ENCODE results near the gene FBXO3.
A peak's percentile ranks its signal among the peaks of the same experiment; 100 is the strongest.

The FBXO3 gene

DNA sequence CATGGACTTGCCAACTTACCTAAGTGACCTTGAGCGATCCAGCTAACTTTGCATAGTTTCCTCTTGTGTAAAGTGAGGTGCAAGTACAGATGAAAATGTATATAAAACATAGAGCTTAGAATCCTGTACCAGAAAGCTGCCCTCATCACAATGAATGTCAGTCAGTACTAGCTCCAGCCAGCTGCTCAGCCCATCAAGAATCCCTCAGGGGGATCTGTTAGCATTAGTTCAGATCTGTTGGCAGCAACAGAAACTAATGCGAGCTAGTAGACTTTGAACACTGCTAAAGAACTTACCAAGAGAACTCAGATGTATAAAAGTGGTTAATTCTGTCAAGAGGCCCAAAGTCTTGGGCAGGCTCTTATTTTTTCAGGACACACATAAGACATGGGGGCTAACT, 67.4 kb downstream of the FBXO3 start:
- peak overlapping the region; percentile 67 for H3K27ac ChIP-seq (ENCODE audit: low read depth, low read length)
- peaks cover 13 to 49% (median 40%) of the 10 kb centered on the region in 5 donors for H3K36me3 ChIP-seq (ENCODE audit: control insufficient read depth in 5 of 5, insufficient read depth in 5 of 5, low read length in 5 of 5)
- H3K9me3 ChIP-seq (ENCODE audit: control insufficient read depth in 5 of 5, low read length in 5 of 5): no peaks in the 10 kb centered on the region
- no peak overlapping the region for H3K9ac ChIP-seq (ENCODE audit: low read length in 5 of 5)
- H3K4me1 ChIP-seq (ENCODE audit: control insufficient read depth in 5 of 5, insufficient read depth in 5 of 5, low read length in 5 of 5): peaks cover 0 to 75% (median 1%) of the 10 kb centered on the region in 5 donors
- H3K4me3 ChIP-seq (ENCODE audit: low read depth in 1 of 5, low read length in 5 of 5): no peak overlapping the region
- H3K27me3 ChIP-seq (ENCODE audit: control insufficient read depth in 5 of 5, insufficient read depth in 4 of 5, low read length in 5 of 5): no peaks in the 10 kb centered on the region

DNA sequence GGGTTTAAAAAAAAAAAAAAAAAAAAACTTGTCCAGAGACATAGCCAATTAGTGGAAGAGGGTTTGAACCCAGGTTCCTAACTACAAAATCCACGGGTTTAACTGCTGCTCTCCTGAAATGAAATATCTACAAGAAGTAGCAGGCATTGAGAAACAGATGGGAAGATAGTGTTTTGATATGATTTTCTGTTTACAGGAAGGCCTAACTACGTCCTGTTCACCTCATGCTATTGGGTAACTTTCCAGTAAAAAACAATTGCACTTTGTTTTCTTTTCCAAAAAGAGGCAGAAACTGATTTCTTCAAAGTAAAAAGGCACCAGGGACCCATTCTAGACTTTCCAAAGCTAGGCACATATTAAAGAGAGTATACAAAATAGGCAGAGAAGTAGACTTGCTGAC, 67.8 kb downstream of the FBXO3 start:
- Histone ChIP-seq H3K9me3 (ENCODE audit: control insufficient read depth in 5 of 5, low read length in 5 of 5) (no peaks in the 10 kb centered on the region), H3K4me1 (ENCODE audit: control insufficient read depth in 5 of 5, insufficient read depth in 5 of 5, low read length in 5 of 5) (peaks cover 0 to 79% (median 5%) of the 10 kb centered on the region in 5 donors), H3K27ac (ENCODE audit: low read depth, low read length) (peak overlapping the region; percentile 67), H3K36me3 (ENCODE audit: control insufficient read depth in 5 of 5, insufficient read depth in 5 of 5, low read length in 5 of 5) (peaks cover 13 to 48% (median 38%) of the 10 kb centered on the region in 5 donors), H3K27me3 (ENCODE audit: control insufficient read depth in 5 of 5, insufficient read depth in 4 of 5, low read length in 5 of 5) (no peaks in the 10 kb centered on the region), H3K9ac (ENCODE audit: low read length in 5 of 5) (no peak overlapping the region), H3K4me3 (ENCODE audit: low read depth in 1 of 5, low read length in 5 of 5) (no peak overlapping the region)

DNA sequence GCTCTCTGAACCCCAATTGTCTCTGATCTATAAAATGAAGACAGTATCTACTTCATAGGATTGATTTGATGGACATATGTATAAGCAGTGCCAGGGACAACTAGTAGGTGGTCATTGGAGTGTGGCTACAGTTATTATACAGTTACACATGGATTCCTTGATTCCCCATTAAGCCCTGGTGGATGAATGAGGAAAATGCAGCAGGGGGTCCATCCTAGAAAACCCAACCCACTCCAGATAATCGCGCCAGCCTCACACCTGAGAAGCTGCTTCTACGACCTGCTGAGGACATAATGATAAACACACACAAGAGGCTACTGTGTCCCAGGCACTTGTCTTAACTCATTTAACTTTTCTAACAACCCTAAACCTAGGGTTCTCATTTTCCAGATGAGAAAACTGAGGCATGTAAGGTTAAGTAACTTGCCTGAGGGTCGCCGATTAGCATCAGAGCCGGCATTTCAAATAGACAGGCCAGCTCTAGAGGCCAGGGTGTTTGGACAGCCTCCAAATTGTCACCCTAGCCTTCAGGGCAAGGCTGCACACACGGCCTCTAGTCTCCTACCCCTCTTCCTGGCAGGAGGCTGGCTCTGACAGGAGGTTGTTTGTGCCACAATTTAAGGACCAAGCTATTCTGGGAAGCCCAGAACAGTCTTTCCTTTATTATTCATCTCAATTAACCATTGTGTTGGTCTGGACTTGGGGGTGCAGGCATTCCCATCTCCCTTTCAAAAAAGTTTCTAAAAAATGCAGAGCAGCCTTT, 69.9 kb downstream of the FBXO3 start:
- Histone ChIP-seq H3K27ac (ENCODE audit: low read depth, low read length) (peak overlapping the region; percentile 67), H3K36me3 (ENCODE audit: control insufficient read depth in 5 of 5, insufficient read depth in 5 of 5, low read length in 5 of 5) (peaks cover 8 to 34% (median 20%) of the 10 kb centered on the region in 5 donors), H3K4me3 (ENCODE audit: low read depth in 1 of 5, low read length in 5 of 5) (no peak overlapping the region), H3K4me1 (ENCODE audit: control insufficient read depth in 5 of 5, insufficient read depth in 5 of 5, low read length in 5 of 5) (peaks cover 9 to 88% (median 17%) of the 10 kb centered on the region in 5 donors), H3K9ac (ENCODE audit: low read length in 5 of 5) (peak overlapping the region in 1 of 5 donors; percentile 37), H3K9me3 (ENCODE audit: control insufficient read depth in 5 of 5, low read length in 5 of 5) (no peaks in the 10 kb centered on the region), H3K27me3 (ENCODE audit: control insufficient read depth in 5 of 5, insufficient read depth in 4 of 5, low read length in 5 of 5) (no peaks in the 10 kb centered on the region)

DNA sequence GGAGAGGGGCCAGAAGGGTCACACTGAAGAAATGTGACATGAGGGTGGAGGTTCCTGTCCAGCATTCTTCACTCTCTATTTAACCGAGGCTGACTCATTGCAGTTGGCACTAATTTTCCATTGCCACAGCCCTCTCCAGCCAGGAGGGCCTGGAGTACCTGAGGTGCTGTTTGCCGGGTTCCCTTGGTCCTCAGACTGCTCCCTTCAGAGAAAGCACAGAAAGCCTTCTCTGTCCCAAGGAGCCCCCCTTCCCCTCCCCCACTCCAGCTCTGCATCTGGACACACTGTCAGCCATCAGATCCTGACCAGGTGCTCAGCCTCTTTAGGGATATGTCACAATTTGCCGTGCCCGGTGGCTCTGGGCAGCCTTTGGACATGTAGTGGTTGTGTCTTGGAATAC, 70.5 kb downstream of the FBXO3 start:
- H3K4me1 ChIP-seq (ENCODE audit: control insufficient read depth in 5 of 5, insufficient read depth in 5 of 5, low read length in 5 of 5): peaks cover 9 to 83% (median 17%) of the 10 kb centered on the region in 5 donors
- peaks cover 4 to 28% (median 14%) of the 10 kb centered on the region in 5 donors for H3K36me3 ChIP-seq (ENCODE audit: control insufficient read depth in 5 of 5, insufficient read depth in 5 of 5, low read length in 5 of 5)
- H3K4me3 ChIP-seq (ENCODE audit: low read depth in 1 of 5, low read length in 5 of 5): no peak overlapping the region
- peak overlapping the region in 1 of 5 donors; percentile 37 for H3K9ac ChIP-seq (ENCODE audit: low read length in 5 of 5)
- no peaks in the 10 kb centered on the region for H3K9me3 ChIP-seq (ENCODE audit: control insufficient read depth in 5 of 5, low read length in 5 of 5)
- H3K27ac ChIP-seq (ENCODE audit: low read depth, low read length): peak overlapping the region; percentile 84
- no peaks in the 10 kb centered on the region for H3K27me3 ChIP-seq (ENCODE audit: control insufficient read depth in 5 of 5, insufficient read depth in 4 of 5, low read length in 5 of 5)

DNA sequence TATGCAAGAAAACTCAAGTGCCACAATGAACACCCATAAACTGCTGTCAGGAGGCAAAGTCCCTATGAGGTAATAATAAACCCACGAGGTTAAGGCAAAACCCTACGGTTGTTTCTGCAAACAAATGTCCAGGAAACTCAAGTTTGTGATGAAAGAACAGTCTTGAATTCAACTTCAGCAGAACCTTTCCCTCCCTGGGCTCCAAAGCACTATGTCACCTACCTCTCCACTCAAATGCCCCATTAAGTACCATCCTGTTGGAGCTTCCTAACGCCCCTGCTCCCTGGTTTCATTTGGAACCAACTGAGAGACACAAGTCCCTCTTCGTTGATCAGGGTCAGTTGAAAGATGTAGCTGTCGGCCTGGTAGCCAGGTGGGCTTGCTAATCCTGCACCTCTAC, 71.1 kb downstream of the FBXO3 start:
- Histone ChIP-seq H3K4me1 (ENCODE audit: control insufficient read depth in 5 of 5, insufficient read depth in 5 of 5, low read length in 5 of 5) (peaks cover 9 to 79% (median 17%) of the 10 kb centered on the region in 5 donors), H3K27ac (ENCODE audit: low read depth, low read length) (peak overlapping the region; percentile 84), H3K9ac (ENCODE audit: low read length in 5 of 5) (no peak overlapping the region), H3K36me3 (ENCODE audit: control insufficient read depth in 5 of 5, insufficient read depth in 5 of 5, low read length in 5 of 5) (peaks cover 0 to 24% (median 9%) of the 10 kb centered on the region in 5 donors), H3K27me3 (ENCODE audit: control insufficient read depth in 5 of 5, insufficient read depth in 4 of 5, low read length in 5 of 5) (no peaks in the 10 kb centered on the region), H3K9me3 (ENCODE audit: control insufficient read depth in 5 of 5, low read length in 5 of 5) (no peaks in the 10 kb centered on the region), H3K4me3 (ENCODE audit: low read depth in 1 of 5, low read length in 5 of 5) (no peak overlapping the region)

DNA sequence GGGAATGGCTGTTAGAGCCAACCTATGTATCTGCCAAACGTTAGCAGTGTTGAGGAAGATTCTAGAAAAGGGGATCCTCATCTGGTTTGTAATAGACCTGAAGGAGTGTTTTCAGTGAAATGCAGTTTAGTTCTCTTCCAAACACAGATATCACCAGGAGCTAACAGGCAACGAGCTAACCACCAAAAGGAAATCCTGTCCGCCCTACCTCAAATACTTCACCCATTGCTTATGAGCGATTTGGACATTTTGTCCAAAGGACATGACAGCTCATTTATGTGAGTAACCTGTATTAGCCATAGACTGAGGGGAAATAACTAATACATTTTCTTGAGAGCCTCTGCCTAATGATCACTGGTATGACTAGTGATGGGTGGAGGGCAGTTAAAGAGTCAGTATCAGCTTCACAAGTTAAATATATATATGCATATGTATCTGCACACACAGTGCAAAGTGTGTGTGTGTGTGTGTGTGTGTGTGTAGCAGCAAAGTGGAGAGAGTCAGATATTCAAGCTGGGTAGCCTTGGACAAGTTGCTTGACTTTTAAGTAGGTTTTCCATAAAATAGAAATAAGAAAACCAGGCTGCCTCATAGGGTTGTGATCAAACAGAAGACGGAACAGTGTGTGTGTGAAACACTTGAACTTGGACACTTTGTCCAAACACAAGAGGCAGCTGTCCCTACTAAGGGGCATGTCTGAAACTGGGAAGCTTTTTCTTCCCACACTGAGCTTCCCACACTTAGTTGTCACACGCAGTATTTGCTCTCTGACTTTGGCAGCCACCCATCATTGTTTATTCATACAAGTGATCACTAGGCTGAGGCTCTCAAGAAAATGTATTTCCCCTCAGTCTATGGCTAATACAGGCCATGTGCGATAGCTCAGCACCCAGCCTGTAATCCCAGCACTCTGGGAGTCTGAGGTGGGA, 72.8 kb downstream of the FBXO3 start:
- H3K4me3 ChIP-seq (ENCODE audit: low read depth in 1 of 5, low read length in 5 of 5): peak overlapping the region; percentile 50 to 64 (median 57)
- peak overlapping the region; percentile 84 for H3K27ac ChIP-seq (ENCODE audit: low read depth, low read length)
- no peaks in the 10 kb centered on the region for H3K27me3 ChIP-seq (ENCODE audit: control insufficient read depth in 5 of 5, insufficient read depth in 4 of 5, low read length in 5 of 5)
- H3K9me3 ChIP-seq (ENCODE audit: control insufficient read depth in 5 of 5, low read length in 5 of 5): no peaks in the 10 kb centered on the region
- peaks cover 0 to 11% (median 5%) of the 10 kb centered on the region in 5 donors for H3K36me3 ChIP-seq (ENCODE audit: control insufficient read depth in 5 of 5, insufficient read depth in 5 of 5, low read length in 5 of 5)
- peaks cover 11 to 75% (median 25%) of the 10 kb centered on the region in 5 donors for H3K4me1 ChIP-seq (ENCODE audit: control insufficient read depth in 5 of 5, insufficient read depth in 5 of 5, low read length in 5 of 5)
- H3K9ac ChIP-seq (ENCODE audit: low read length in 5 of 5): peak overlapping the region; percentile 54 to 87 (median 59)

DNA sequence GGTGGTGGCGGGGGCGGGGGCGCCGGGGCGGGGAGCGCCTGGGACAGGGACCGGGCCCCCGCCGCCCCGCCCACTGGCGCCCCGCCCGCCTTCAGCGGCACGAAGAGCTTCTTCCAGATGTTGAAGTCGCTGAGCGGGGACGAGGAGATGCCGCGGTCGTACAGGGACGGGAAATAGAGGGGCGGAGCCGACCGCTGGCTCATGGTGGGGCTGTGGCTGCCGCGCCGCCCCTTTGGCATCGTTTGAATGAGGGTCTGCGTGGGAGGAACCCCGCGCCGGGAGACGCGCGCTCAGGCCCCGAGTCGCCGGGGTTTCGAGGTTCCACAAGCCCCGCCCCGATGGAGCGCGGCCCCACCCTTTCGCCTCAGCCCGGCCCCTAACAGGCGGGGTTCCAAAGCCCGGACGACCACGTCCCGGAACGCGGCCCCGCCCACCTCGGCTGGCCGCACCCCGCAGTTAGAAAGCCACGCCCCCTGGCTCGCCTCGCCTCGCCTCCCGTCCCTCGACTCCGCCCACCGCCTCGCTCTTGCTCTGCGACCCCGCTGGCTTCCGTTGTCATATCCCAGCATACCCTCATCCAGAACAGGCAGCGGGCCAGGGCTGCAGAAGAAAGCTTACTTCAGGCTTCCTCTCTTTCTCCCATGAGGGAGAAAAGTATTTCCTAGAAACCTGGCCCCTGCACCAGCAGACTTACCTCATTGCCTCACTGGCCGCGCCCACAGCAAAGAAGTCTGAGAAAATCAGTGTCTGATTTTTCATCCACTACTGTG, 73.6 kb downstream of the FBXO3 start, which contains the start of gene C11orf91:
C11orf91 (minus strand) TSS at position 325 of the 770 bp plus-strand sequence; CDS start at position 239, 86 bp downstream.
- Histone ChIP-seq H3K9ac (ENCODE audit: low read length in 5 of 5) (peak within 1 kb of the TSS; percentile 54 to 87 (median 59)), H3K36me3 (ENCODE audit: control insufficient read depth in 5 of 5, insufficient read depth in 5 of 5, low read length in 5 of 5) (peaks cover 0 to 9% (median 3%) of the 10 kb centered on the region in 5 donors), H3K27me3 (ENCODE audit: control insufficient read depth in 5 of 5, insufficient read depth in 4 of 5, low read length in 5 of 5) (no peaks in the 10 kb centered on the region), H3K4me3 (ENCODE audit: low read depth in 1 of 5, low read length in 5 of 5) (peak within 1 kb of the TSS; percentile 52 to 64 (median 57)), H3K9me3 (ENCODE audit: control insufficient read depth in 5 of 5, low read length in 5 of 5) (no peaks in the 10 kb centered on the region), H3K4me1 (ENCODE audit: control insufficient read depth in 5 of 5, insufficient read depth in 5 of 5, low read length in 5 of 5) (peaks cover 11 to 74% (median 25%) of the 10 kb centered on the region in 5 donors), H3K27ac (ENCODE audit: low read depth, low read length) (peak within 1 kb of the TSS; percentile 84)

DNA sequence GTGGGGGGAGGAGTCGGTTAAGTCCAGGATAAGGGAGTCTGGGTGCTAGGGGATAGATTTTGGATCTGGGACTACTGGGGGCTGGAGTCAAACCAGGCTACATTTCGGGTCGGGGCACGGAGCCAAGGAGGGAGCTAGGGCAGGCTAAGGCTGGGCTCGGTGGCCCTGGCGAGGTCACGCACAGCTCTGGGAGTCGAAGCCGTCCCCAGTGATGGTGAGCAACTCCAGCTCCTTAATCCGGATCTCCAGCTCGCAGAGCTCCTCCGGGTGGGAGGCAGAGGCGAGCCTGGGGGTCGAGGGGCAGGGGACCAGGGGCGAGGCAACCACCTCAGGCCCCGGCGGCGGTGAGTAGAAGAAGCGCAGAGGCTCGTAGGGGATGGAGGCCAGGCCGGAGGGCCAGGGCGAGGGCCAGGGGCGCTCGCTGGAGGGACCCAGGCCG, 74.2 kb downstream of the FBXO3 start:
- peak overlapping the region; percentile 65 for H3K27ac ChIP-seq (ENCODE audit: low read depth, low read length)
- H3K4me3 ChIP-seq (ENCODE audit: low read depth in 1 of 5, low read length in 5 of 5): peak overlapping the region in 4 of 5 donors; percentile 45 to 57 (median 54)
- no peaks in the 10 kb centered on the region for H3K9me3 ChIP-seq (ENCODE audit: control insufficient read depth in 5 of 5, low read length in 5 of 5)
- H3K36me3 ChIP-seq (ENCODE audit: control insufficient read depth in 5 of 5, insufficient read depth in 5 of 5, low read length in 5 of 5): peaks cover 0 to 4% (median under 1%) of the 10 kb centered on the region in 5 donors
- peak overlapping the region in 2 of 5 donors; percentile 39 to 46 for H3K9ac ChIP-seq (ENCODE audit: low read length in 5 of 5)
- H3K4me1 ChIP-seq (ENCODE audit: control insufficient read depth in 5 of 5, insufficient read depth in 5 of 5, low read length in 5 of 5): peaks cover 11 to 74% (median 25%) of the 10 kb centered on the region in 5 donors
- H3K27me3 ChIP-seq (ENCODE audit: control insufficient read depth in 5 of 5, insufficient read depth in 4 of 5, low read length in 5 of 5): no peaks in the 10 kb centered on the region

DNA sequence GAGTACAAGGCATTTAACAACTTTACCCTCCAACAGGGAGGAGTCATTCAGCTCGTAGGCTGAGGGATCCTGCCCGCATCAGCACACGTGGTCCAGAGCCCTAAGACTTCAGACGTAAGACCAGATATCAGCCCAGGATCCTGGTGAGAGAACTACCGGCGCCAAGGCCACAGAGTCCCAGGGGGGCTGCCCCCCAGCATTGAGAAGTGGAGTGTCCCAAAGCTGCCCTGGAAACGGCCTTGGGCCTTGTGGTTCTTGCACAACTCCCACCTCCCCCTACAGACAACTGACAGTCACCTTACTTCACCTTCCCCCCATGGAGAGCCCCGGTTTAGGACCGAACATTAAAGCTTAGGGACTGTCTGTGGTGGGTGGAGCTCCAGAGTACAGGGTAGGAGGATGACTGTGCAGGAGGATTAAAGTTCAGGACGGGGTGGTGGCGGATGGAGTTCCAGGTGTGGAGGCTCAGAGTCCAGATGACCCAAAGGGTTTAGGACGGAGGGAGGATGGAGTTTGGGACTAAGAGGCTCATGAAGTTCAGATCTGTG, 74.7 kb downstream of the FBXO3 start:
- H3K9ac ChIP-seq (ENCODE audit: low read length in 5 of 5): peak overlapping the region in 2 of 5 donors; percentile 39 to 46

More for the DNA sequence above, 74.7 kb downstream of the FBXO3 start:
- Histone ChIP-seq H3K27me3 (ENCODE audit: control insufficient read depth in 5 of 5, insufficient read depth in 4 of 5, low read length in 5 of 5) (no peaks in the 10 kb centered on the region), H3K36me3 (ENCODE audit: control insufficient read depth in 5 of 5, insufficient read depth in 5 of 5, low read length in 5 of 5) (no peaks in the 10 kb centered on the region), H3K4me1 (ENCODE audit: control insufficient read depth in 5 of 5, insufficient read depth in 5 of 5, low read length in 5 of 5) (peaks cover 11 to 74% (median 25%) of the 10 kb centered on the region in 5 donors), H3K27ac (ENCODE audit: low read depth, low read length) (peak overlapping the region; percentile 65), H3K9me3 (ENCODE audit: control insufficient read depth in 5 of 5, low read length in 5 of 5) (no peaks in the 10 kb centered on the region), H3K4me3 (ENCODE audit: low read depth in 1 of 5, low read length in 5 of 5) (peak overlapping the region in 4 of 5 donors; percentile 45 to 57 (median 54))
